ENCODE results near the gene TTLL11.
A peak's percentile ranks its signal among the peaks of the same experiment; 100 is the strongest.
"Not testable (repeated sequence)": the region's sequence is repeated elsewhere in the genome, so short reads cannot be mapped to it uniquely, and the experiment has no call there.

The TTLL11 gene

GRCh38 chr9:122125158-122125508, 32.0 kb upstream of the TTLL11 start:
- peak; percentile 59 for DNase-seq (ENCODE audit: low read depth)

- DNase-seq (ENCODE audit: low read depth): no peak
These were observed 31.4 kb upstream of the TTLL11 start for GRCh38 chr9:122124528-122124927.

DNA sequence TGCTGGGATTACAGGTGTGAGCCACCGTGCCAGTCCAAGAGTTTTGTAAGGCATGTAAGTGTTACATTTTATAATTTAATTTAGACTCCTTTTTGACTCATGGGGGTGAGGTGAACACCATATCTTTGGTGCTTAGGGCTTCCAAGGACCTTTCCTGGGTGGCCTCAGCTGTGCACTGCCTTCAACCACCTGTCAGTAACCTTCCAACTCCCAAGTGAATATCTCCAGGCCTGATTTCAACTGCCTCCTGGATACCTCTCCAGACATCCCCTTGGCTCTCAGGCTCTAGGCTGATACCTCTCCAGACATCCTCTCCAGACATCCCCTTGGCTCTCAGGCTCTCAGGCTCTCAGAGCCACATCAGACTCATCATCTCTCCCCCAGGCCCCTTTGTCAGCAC, 30.9 kb upstream of the TTLL11 start:
- no peak for DNase-seq (ENCODE audit: low read depth)

DNA sequence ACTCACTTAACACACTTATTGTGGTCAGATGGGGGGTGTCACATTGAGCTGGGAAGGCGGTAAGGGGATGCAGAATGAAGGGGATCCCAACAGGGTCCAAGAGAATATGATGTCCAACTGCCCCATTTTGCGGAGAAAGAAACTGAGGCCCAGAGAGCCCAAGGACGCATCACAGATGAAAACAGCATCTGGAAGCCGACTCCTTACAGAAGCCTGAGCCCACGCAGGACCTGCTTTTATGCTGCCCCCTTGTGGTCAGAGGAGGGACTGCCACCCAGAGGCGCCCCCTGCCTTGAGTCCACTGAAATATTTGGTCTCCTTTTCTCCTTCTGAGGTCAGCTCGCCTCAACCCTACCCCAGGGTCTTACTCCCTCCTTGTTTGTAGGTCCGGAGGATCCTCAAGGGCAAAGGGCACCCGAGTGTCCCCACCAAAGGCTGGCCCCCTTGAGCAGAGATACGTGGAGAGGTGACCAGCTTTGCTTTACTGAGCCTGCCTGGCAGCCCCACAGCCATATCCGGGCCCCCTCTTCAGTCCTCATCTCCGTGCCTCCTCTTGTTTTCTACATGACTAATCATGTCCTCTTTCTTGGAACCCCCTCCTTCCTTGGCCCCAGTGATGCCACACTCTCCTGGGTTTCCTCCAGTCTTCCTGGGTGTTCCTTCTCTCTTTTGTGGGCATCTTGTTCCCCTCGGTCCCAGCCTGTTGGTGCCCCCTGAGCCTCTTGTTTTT, 30.0 kb upstream of the TTLL11 start:
- peak; percentile 54 for DNase-seq (ENCODE audit: low read depth)

DNA sequence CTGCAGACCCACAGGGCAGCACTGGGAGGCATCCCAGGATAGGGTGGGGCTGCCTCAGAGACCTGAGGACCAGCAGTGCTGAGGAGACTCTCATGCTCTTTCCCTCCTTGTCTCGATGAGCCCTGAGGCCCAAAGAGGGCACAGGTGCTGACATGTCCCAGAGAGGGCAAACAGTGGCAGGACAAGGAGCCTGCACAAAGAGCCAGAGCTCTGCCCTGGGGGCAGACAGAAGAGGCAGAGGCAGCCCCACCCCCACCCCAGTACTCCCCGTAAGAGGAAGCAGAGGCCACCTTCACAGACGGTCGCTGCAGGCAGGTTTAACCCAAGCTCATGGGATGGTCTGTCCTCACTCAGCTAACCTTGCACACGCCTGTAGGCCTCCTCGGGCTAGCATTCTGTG, 29.4 kb upstream of the TTLL11 start:
- no peak for DNase-seq (ENCODE audit: low read depth)

- no peak for DNase-seq (ENCODE audit: low read depth)
These were observed 28.8 kb upstream of the TTLL11 start for GRCh38 chr9:122121931-122122330.

GRCh38 chr9:122121391-122121790, 28.3 kb upstream of the TTLL11 start:
- no peak for DNase-seq (ENCODE audit: low read depth)

- DNase-seq (ENCODE audit: low read depth): no peak
These were observed 27.4 kb upstream of the TTLL11 start for GRCh38 chr9:122120316-122121071.

GRCh38 chr9:122119721-122120120, 26.6 kb upstream of the TTLL11 start:
- DNase-seq (ENCODE audit: low read depth): no peak

GRCh38 chr9:122119166-122119521, 26.0 kb upstream of the TTLL11 start:
- no peak for DNase-seq (ENCODE audit: low read depth)

- DNase-seq (ENCODE audit: low read depth): no peak
These were observed 25.4 kb upstream of the TTLL11 start for GRCh38 chr9:122118343-122119165.

DNA sequence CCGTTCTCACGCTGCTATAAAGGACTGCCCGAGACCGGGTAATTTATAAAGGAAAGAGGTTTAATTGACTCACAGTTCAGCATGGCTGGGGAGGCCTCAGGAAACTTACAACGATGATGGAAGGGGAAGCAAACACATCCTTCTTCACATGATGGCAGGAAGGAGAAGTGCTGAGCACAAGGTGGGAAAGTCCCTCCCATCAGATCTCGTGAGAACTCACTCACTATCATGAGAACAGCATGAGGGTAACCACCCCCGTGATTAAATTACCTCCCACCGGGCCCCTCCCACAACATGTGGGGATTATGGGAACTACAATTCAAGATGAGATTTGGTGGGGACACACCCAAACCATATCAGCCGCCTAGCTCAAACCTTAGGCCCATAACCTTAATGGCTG, 24.1 kb upstream of the TTLL11 start:
- not testable (repeated sequence) for DNase-seq (ENCODE audit: low read depth)

GRCh38 chr9:122116448-122117173, 23.5 kb upstream of the TTLL11 start:
- no peak for DNase-seq (ENCODE audit: low read depth)

DNA sequence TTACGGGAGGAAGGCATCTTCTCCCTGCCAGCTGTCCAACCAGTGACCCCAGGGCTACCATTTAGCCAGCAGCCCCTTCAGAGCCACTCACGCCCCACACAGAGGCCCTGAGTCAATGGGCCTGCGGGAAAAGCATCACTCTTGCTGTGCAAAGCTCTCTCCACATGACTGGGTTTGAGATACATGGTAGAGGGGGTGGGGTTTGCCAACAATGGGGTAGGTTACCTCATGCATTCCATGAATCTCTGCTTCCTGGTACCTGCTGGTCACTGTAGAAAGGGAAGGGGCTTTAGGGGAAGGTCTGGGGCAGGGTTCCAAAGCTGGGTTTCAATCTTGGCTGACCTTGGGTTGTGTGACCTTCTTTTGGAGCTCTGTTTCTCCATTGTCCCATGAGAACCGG, 22.9 kb upstream of the TTLL11 start:
- no peak for DNase-seq (ENCODE audit: low read depth)

- no peak for DNase-seq (ENCODE audit: low read depth)
These were observed 22.3 kb upstream of the TTLL11 start for GRCh38 chr9:122115176-122116035.

GRCh38 chr9:122113574-122113973, 20.5 kb upstream of the TTLL11 start:
- DNase-seq (ENCODE audit: low read depth): no peak

DNA sequence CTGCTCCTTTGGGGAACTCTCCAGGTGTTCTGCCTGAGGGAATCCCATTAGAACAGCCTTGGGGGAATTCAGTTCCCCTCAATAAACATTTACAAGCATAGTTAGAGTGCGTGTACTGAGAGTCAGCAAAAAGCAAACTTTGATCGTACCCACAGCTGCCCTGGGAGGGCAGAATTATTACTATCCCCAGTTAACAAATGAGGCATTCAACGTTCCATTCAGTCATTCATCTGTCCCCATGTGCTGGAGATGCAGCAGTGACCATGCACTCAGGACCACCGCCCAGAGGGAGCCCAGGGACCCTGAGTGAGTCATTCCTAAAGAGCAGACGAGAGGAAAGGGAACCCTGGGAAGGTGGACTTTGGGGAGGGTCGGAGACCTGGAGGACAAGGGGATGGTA, 19.1 kb upstream of the TTLL11 start:
- DNase-seq (ENCODE audit: low read depth): no peak

GRCh38 chr9:122111413-122112085, 18.4 kb upstream of the TTLL11 start:
- no peak for DNase-seq (ENCODE audit: low read depth)

- no peak for DNase-seq (ENCODE audit: low read depth)
These were observed 17.2 kb upstream of the TTLL11 start for GRCh38 chr9:122110100-122110833.
